H9 (cell line): ENCODE measurements around the gene ADAMTS15. TPM values are rescaled to one million over a fixed set of nuclear protein-coding genes. Genes with fewer than 3 reads are reported as not detected.

Experiments
- DNase-seq: peaks from one replicate; pipeline ENCODE4 v3.0.0-alpha.2; 2017
- H2AFZ ChIP-seq: one replicate; pipeline ENCODE4 v1.6.1; 2013; ENCODE audit warnings: mild to moderate bottlenecking, low read length, control low read depth, moderate library complexity
- H2AK5ac ChIP-seq: 2 replicates; pipeline ENCODE4 v1.6.1; 2013; ENCODE audit warnings: low read length, control low read depth, mixed read lengths; ENCODE audit not compliant: insufficient read length
- H2BK120ac ChIP-seq: one replicate; pipeline ENCODE4 v1.6.1; 2013; ENCODE audit warnings: low read depth, mild to moderate bottlenecking, low read length, control low read depth, inconsistent platforms; ENCODE audit not compliant: poor library complexity, severe bottlenecking
- H2BK12ac ChIP-seq: 2 replicates; pipeline ENCODE4 v1.6.1; 2013; ENCODE audit warnings: low read length, control low read depth, mixed read lengths, low read depth; ENCODE audit not compliant: insufficient read length
- H2BK15ac ChIP-seq: 2 replicates; pipeline ENCODE4 v1.6.1; 2013; ENCODE audit warnings: low read depth, low read length, control low read depth
- H2BK20ac ChIP-seq: one replicate; pipeline ENCODE4 v1.6.1; 2013; ENCODE audit warnings: low read depth, mild to moderate bottlenecking, low read length, control low read depth, inconsistent platforms; ENCODE audit not compliant: poor library complexity, severe bottlenecking
- H2BK5ac ChIP-seq: 2 replicates; pipeline ENCODE4 v1.6.1; 2013; ENCODE audit warnings: low read length, control low read depth, mixed read lengths; ENCODE audit not compliant: insufficient read length
- H3K14ac ChIP-seq: 2 replicates; pipeline ENCODE4 v1.6.1; 2013; ENCODE audit warnings: low read length, control low read depth; ENCODE audit not compliant: insufficient read depth
- H3K18ac ChIP-seq: 2 replicates; pipeline ENCODE4 v1.6.1; 2013; ENCODE audit warnings: low read depth, mild to moderate bottlenecking, mixed read lengths, low read length, control low read depth; ENCODE audit not compliant: insufficient read length
- H3K23ac ChIP-seq: 2 replicates; pipeline ENCODE4 v1.6.1; 2013; ENCODE audit warnings: low read length, control low read depth, mixed read lengths, low read depth; ENCODE audit not compliant: insufficient read length
- H3K23me2 ChIP-seq: 2 replicates; pipeline ENCODE4 v1.6.1; 2013; ENCODE audit warnings: low read depth, mild to moderate bottlenecking, mixed read lengths, low read length, control low read depth; ENCODE audit not compliant: insufficient read length, poor library complexity, severe bottlenecking
- H3K27ac ChIP-seq: 2 replicates; pipeline ENCODE4 v1.5.1; 2013; ENCODE audit warnings: low read length, control low read depth, mixed read lengths, low read depth; ENCODE audit not compliant: insufficient read length
- H3K27me3 ChIP-seq: 2 replicates; pipeline ENCODE4 v1.6.1; 2013; ENCODE audit warnings: low read length, control low read depth, inconsistent platforms; ENCODE audit not compliant: insufficient read depth
- H3K4ac ChIP-seq: 2 replicates; pipeline ENCODE4 v1.6.1; 2013; ENCODE audit warnings: low read depth, mild to moderate bottlenecking, control low read depth, inconsistent platforms, low read length, moderate library complexity
- H3K4me1 ChIP-seq: 2 replicates; pipeline ENCODE4 v1.6.1; 2013; ENCODE audit warnings: low read length, control low read depth, inconsistent platforms; ENCODE audit not compliant: insufficient read depth
- H3K4me2 ChIP-seq: 2 replicates; pipeline ENCODE4 v1.6.1; 2013; ENCODE audit warnings: low read length, control low read depth, mixed read lengths; ENCODE audit not compliant: insufficient read length, insufficient read depth
- H3K56ac ChIP-seq: 2 replicates; pipeline ENCODE4 v1.6.1; 2013; ENCODE audit warnings: low read depth, mild to moderate bottlenecking, mixed read lengths, low read length, control low read depth; ENCODE audit not compliant: insufficient read length
- H3K79me1 ChIP-seq: 2 replicates; pipeline ENCODE4 v1.6.1; 2013; ENCODE audit warnings: low read depth, mild to moderate bottlenecking, moderate library complexity, low read length, control low read depth, inconsistent platforms; ENCODE audit not compliant: insufficient read depth, poor library complexity, severe bottlenecking
- H3K79me2 ChIP-seq: 2 replicates; pipeline ENCODE4 v1.6.1; 2013; ENCODE audit warnings: low read length, control low read depth, inconsistent platforms; ENCODE audit not compliant: insufficient read depth
- H3K9ac ChIP-seq: 2 replicates; pipeline ENCODE4 v1.6.1; 2013; ENCODE audit warnings: low read length, control low read depth, mixed read lengths; ENCODE audit not compliant: insufficient read length; ENCODE audit errors: extremely low read depth
- H3K9me3 ChIP-seq: one replicate; pipeline ENCODE4 v1.6.1; 2013; ENCODE audit warnings: low read depth, low read length, inconsistent platforms; ENCODE audit not compliant: control insufficient read depth
- H3T11ph ChIP-seq: one replicate; pipeline ENCODE4 v1.6.1; 2013; ENCODE audit warnings: mild to moderate bottlenecking, low read length, control low read depth, inconsistent platforms
- H4K20me1 ChIP-seq: one replicate; pipeline ENCODE4 v1.6.1; 2013; ENCODE audit not compliant: control insufficient read depth, insufficient read length, insufficient read depth
- H4K5ac ChIP-seq: 2 replicates; pipeline ENCODE4 v1.6.1; 2013; ENCODE audit warnings: low read depth, mild to moderate bottlenecking, mixed read lengths, low read length, control low read depth; ENCODE audit not compliant: insufficient read length
- H4K8ac ChIP-seq: replicated peaks from 2 replicates; pipeline ENCODE4 v1.6.1; 2013; ENCODE audit warnings: low read length, control low read depth, mixed read lengths, low read depth; ENCODE audit not compliant: insufficient read length
- H4K91ac ChIP-seq: 2 replicates; pipeline ENCODE4 v1.6.1; 2013; ENCODE audit warnings: low read depth, mild to moderate bottlenecking, moderate library complexity, mixed read lengths, low read length, control low read depth; ENCODE audit not compliant: insufficient read length
- H3K27ac Mint-ChIP-seq, 3 experiments: 2 replicates in 2 of 3; 3 replicates in 1 of 3; pipeline ENCODE4 v1.8.0; 2020 to 2021; ENCODE audit warnings: mixed read lengths in 3 of 3, mild to moderate bottlenecking in 1 of 3, moderate library complexity in 1 of 3
- H3K27me3 Mint-ChIP-seq: 2 replicates; pipeline ENCODE4 v1.8.0; 2021; ENCODE audit warnings: low read depth, mild to moderate bottlenecking, moderate library complexity, mixed read lengths
- H3K36me3 Mint-ChIP-seq, 3 experiments: 2 replicates in 2 of 3; 3 replicates in 1 of 3; pipeline ENCODE4 v1.8.0; 2020 to 2021; ENCODE audit warnings: low read depth in 3 of 3, mixed read lengths in 3 of 3; ENCODE audit not compliant: insufficient read depth in 1 of 3
- H3K4me1 Mint-ChIP-seq, 2 experiments: 2 replicates each; pipeline ENCODE4 v1.8.0; 2020; ENCODE audit warnings: mixed read lengths in 2 of 2
- H3K4me3 Mint-ChIP-seq, 2 experiments: 2 replicates in 1 of 2; 3 replicates in 1 of 2; pipeline ENCODE4 v1.8.0; 2020 to 2021; ENCODE audit warnings: mild to moderate bottlenecking in 2 of 2, mixed read lengths in 2 of 2, moderate library complexity in 1 of 2
- H3K9me3 Mint-ChIP-seq, 2 experiments: 2 replicates in 1 of 2; 3 replicates in 1 of 2; pipeline ENCODE4 v1.8.0; 2020; ENCODE audit warnings: mild to moderate bottlenecking in 2 of 2, mixed read lengths in 2 of 2, moderate library complexity in 1 of 2
- CTCF ChIP-seq: fragments of 200-600 bp; sonication (generic); conservative IDR thresholded peaks from 3 replicates; pipeline ENCODE4 v1.8.0; 2021; ENCODE audit warnings: antibody characterized with exemption, mild to moderate bottlenecking
- WGBS: extraction: QIAGEN DNeasy Blood & Tissue Kit; methylation state at CpG from one replicate; pipeline ENCODE4 v1.1.7; 2013; ENCODE audit warnings: missing lambda C conversion rate, low lambda C conversion rate, mixed read lengths; ENCODE audit not compliant: insufficient read length; ENCODE audit errors: extremely low coverage; 5-methylcytosine and 5-hydroxymethylcytosine counted together
- total RNA-seq: library from RNA; stranded (reverse); gene quantifications from 2 replicates; pipeline ENCODE4 v1.2.1, GENCODE V29; 2021

ADAMTS15 gene
- total RNA-seq, 1 experiment from 2014 or later: 1.3 TPM

- WGBS: no CpG with 5 or more reads among the region's 2 CpGs
- H3K4me1 ChIP-seq: peaks cover 13% of the 10 kb centered on the region; the same call in 1 of the 2 replicates
- H3K4me1 Mint-ChIP-seq: peaks cover 55 to 65% of the 10 kb centered on the region in 2 experiments
- H2BK5ac ChIP-seq: no peak overlapping the region
- H2BK120ac ChIP-seq: no peak overlapping the region
- H3K23me2 ChIP-seq: no peaks in the 10 kb centered on the region
- H3K4ac ChIP-seq: no peak overlapping the region
- H4K20me1 ChIP-seq: no peaks in the 10 kb centered on the region
- H3K4me3 Mint-ChIP-seq: peak overlapping the region in 1 of 2 experiments; percentile 22; a peak in 1 of 5 replicates
- H3K9me3 ChIP-seq: no peaks in the 10 kb centered on the region
- no peak overlapping the region for H3K14ac ChIP-seq
- TF ChIP-seq CTCF: no peak
- H2AFZ ChIP-seq: no peak overlapping the region
- H4K5ac ChIP-seq: no peak overlapping the region
- H3K9ac ChIP-seq: no peak overlapping the region
- no peak overlapping the region for H3T11ph ChIP-seq
- peak overlapping the region; percentile 69 for H2BK12ac ChIP-seq
- H3K27ac ChIP-seq: no peak overlapping the region
- H3K27me3 Mint-ChIP-seq: peaks cover 20% of the 10 kb centered on the region
- H3K27me3 ChIP-seq: no peaks in the 10 kb centered on the region
- no peak overlapping the region for H2BK15ac ChIP-seq
- H2BK20ac ChIP-seq: no peak overlapping the region
- peaks cover 3 to 15% (median 4%) of the 10 kb centered on the region in 3 experiments; a peak in 3 of 7 replicates for H3K36me3 Mint-ChIP-seq
- H3K56ac ChIP-seq: no peak overlapping the region
- H4K8ac ChIP-seq: no peak overlapping the region
- no peaks in the 10 kb centered on the region for H3K79me2 ChIP-seq
- no peak overlapping the region for H3K23ac ChIP-seq
- no peaks in the 10 kb centered on the region for H3K79me1 ChIP-seq
- H2AK5ac ChIP-seq: peak overlapping the region; percentile 52
- DNase-seq: no peak
- peak overlapping the region in 2 of 3 experiments; percentile 55 to 96; a peak in 1 of 7 replicates for H3K27ac Mint-ChIP-seq
- no peak overlapping the region for H3K4me2 ChIP-seq
- H3K18ac ChIP-seq: no peak overlapping the region
- peak overlapping the region; percentile 10 for H4K91ac ChIP-seq
- no peaks in the 10 kb centered on the region for H3K9me3 Mint-ChIP-seq
These were observed 45.9 kb upstream of the ADAMTS15 start for GRCh38 chr11:130402570-130402969.
